ENCODE results near the gene ELOF1. TPM values are rescaled to one million over a fixed set of nuclear protein-coding genes. Genes with fewer than 3 reads are reported as not detected.
"Not testable (repeated sequence)": the region's sequence is repeated elsewhere in the genome, so short reads cannot be mapped to it uniquely, and the experiment has no call there.

ELOF1 gene
- total RNA-seq, result 10 to 100 TPM; 30.4 to 57.4 (median 49.5) TPM
- 10 to 100 TPM; 39.4 to 49.1 TPM for polyA plus RNA-seq
- long read RNA-seq, donor 1, transcript ELOF1-201 (4 exons, 1,019 nt), result major isoform, 39 of 60 reads
- long read RNA-seq, donor 1, partial matches to known transcripts, result 5 of 60 reads
- long read RNA-seq, donor 1, other reads (novel, unspliced or antisense), result 16 of 60 reads
- long read RNA-seq, donor 2, transcript ELOF1-201 (4 exons, 1,019 nt), result major isoform, 30 of 35 reads
- long read RNA-seq, donor 2, partial matches to known transcripts, result 5 of 35 reads
- long read RNA-seq, donor 2, other reads (novel, unspliced or antisense), result 0 of 35 reads
- long read RNA-seq, donor 3, transcript ELOF1-201 (4 exons, 1,019 nt), result major isoform, 33 of 40 reads
- long read RNA-seq, donor 3, partial matches to known transcripts, result 2 of 40 reads
- long read RNA-seq, donor 3, other reads (novel, unspliced or antisense), result 5 of 40 reads

- intact Hi-C loops (cut with DNase I), result no loop called here
- Histone ChIP-seq H3K36me3 (no peaks in the 10 kb centered on the region), H3K27ac (peak within 1 kb of the TSS in 1 of 2 donors; percentile 49), H3K4me1 (ENCODE audit: insufficient read depth) (peaks cover 11% of the 10 kb centered on the region), H3K9me3 (no peaks in the 10 kb centered on the region), H3K4me3 (peak within 1 kb of the TSS; percentile 82), H3K27me3 (no peaks in the 10 kb centered on the region)
- 1 to 3% (median 2%) methylated on average over 57 of the region's 57 CpGs for WGBS, 3 donors
- DNase-seq, result peak; percentile 96 to 98 (median 97)
- TF ChIP-seq EP300 (IDR thresholded peaks at IDR 0.05), result no peak
- TF ChIP-seq CTCF (IDR thresholded peaks at IDR 0.05), result peak in 2 of 3 donors; percentile 6 to 35
- peak; percentile 88 for TF ChIP-seq POLR2A (IDR thresholded peaks at IDR 0.05)
These were observed at the start of gene ELOF1 for GRCh38 chr19:11558881-11559828. TSS of gene ELOF1 (minus strand) at chr19:11559230. CDS start at chr19:11554347, 4,883 bp downstream.

- Histone ChIP-seq H3K36me3 (no peaks in the 10 kb centered on the region), H3K4me1 (ENCODE audit: insufficient read depth) (peaks cover 4% of the 10 kb centered on the region), H3K4me3 (no peak overlapping the region), H3K27me3 (no peaks in the 10 kb centered on the region), H3K27ac (no peak overlapping the region), H3K9me3 (no peaks in the 10 kb centered on the region)
- 96 to 99% (median 99%) methylated on average over 8 of the region's 8 CpGs for WGBS, 3 donors
- DNase-seq, result no peak
- TF ChIP-seq POLR2A (IDR thresholded peaks at IDR 0.05) (no peak), CTCF (IDR thresholded peaks at IDR 0.05) (no peak), EP300 (IDR thresholded peaks at IDR 0.05) (no peak)
- intact Hi-C loops (cut with DNase I), result no loop called here
These were observed 47.5 kb upstream of the ELOF1 start for GRCh38 chr19:11606484-11606883.

GRCh38 chr19:11599704-11600103 is 40.7 kb upstream of the ELOF1 start:
- H3K36me3 ChIP-seq; H3K27me3 ChIP-seq; H3K4me1 ChIP-seq (ENCODE audit: insufficient read depth); intact Hi-C loops (cut with DNase I); H3K27ac ChIP-seq; DNase-seq; H3K4me3 ChIP-seq; H3K9me3 ChIP-seq: not testable (repeated sequence)
- WGBS, 3 donors, result 93 to 95% (median 94%) methylated on average over 8 of the region's 8 CpGs

GRCh38 chr19:11598746-11599145 is 39.7 kb upstream of the ELOF1 start:
- H3K27ac ChIP-seq, result no peak overlapping the region
- H3K4me3 ChIP-seq, result no peak overlapping the region
- no peaks in the 10 kb centered on the region for H3K27me3 ChIP-seq
- DNase-seq, result peak in 1 of 5 donors; percentile 35
- no peaks in the 10 kb centered on the region for H3K9me3 ChIP-seq
- TF ChIP-seq POLR2A (IDR thresholded peaks at IDR 0.05), result no peak
- H3K4me1 ChIP-seq (ENCODE audit: insufficient read depth), result peaks cover 7% of the 10 kb centered on the region
- WGBS, 3 donors, result 92 to 97% (median 94%) methylated on average over 2 of the region's 2 CpGs
- intact Hi-C loops (cut with DNase I), result no loop called here
- H3K36me3 ChIP-seq, result no peaks in the 10 kb centered on the region

- intact Hi-C loops (cut with DNase I), result no loop called here
- 45 to 54% (median 49%) methylated on average over 10 of the region's 10 CpGs for WGBS, 3 donors
- no peak for DNase-seq
- H3K36me3 ChIP-seq, result no peaks in the 10 kb centered on the region
- no peaks in the 10 kb centered on the region for H3K9me3 ChIP-seq
- H3K4me3 ChIP-seq, result peak overlapping the region; percentile 99
- peak overlapping the region in 1 of 2 donors; percentile 84 for H3K27ac ChIP-seq
- H3K4me1 ChIP-seq (ENCODE audit: insufficient read depth), result peaks cover 7% of the 10 kb centered on the region
- no peaks in the 10 kb centered on the region for H3K27me3 ChIP-seq
- TF ChIP-seq CTCF (IDR thresholded peaks at IDR 0.05) (no peak), EP300 (IDR thresholded peaks at IDR 0.05) (no peak), POLR2A (IDR thresholded peaks at IDR 0.05) (no peak)
These were observed 39.1 kb upstream of the ELOF1 start for GRCh38 chr19:11598103-11598483.

Data from ovary (tissue), 10 donors.